Activated CD4-positive, CD25-positive, alpha-beta regulatory T cell treated with anti-CD3 and anti-CD28 coated beads, Interleukin-2, amount 50 U/mL, for 72 hours (primary cell): ENCODE measurements around the gene ITPK1.
"Not testable (repeated sequence)": the region's sequence is repeated elsewhere in the genome, so short reads cannot be mapped to it uniquely, and the experiment has no call there.

Experiments used
- DNase-seq: peaks from one replicate; pipeline ENCODE4 v3.0.0; 2021

ITPK1 gene

DNA sequence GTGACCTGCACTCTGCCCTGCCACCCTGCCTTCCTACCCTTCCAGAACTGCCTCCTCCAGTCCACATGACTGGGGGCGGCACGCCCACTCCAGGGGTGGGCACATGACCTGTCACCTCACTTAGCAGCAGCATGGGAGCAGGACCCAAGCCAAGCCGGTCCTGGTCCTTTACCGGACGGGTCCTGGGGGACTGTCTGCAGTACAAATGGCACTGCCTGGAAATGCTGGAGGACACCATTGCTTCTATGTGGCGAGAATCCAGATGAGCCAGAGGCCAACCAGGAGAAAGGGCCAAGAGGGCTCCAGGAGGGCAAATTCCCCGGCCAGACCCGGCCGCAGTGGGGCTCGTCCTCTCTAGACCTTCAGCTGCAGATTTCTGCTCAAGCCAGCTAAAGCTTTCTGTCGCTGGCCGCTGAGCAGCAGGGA is 33.1 kb downstream of the ITPK1 start:
- no peak for DNase-seq

DNA sequence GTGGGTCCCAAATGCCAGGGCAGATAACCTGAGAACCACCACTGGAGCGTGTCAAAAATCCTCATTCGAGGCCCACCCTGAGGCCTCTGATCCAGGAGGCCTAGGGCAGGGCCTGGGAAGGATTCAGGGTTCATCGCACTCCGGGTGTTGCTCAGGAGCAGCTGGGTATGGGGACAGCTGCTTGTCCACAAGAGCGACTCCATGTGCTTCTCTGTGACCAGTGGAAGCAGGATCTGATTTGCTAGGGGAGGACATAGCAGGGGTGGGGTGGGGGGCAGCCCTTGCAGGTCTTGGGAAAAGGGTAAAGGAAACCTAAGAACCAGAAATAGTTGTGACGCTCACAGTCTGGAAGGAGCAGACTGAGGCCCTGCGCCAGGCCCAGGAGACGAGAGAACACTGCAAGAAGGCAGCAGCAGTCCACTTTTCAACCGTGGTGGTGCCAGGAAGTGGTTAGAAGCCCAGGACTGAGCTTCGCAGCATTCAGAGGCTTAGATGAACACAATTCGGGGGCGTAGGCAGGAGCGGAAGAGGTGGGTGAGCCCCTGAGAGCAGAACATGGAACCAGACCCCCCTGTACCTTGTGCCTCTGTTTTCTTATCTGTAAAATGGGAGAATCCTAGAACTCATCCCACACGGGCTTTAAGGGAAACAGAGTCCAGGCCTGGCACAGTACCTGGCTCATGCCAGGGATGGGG is 33.7 kb downstream of the ITPK1 start:
- no peak for DNase-seq

DNA sequence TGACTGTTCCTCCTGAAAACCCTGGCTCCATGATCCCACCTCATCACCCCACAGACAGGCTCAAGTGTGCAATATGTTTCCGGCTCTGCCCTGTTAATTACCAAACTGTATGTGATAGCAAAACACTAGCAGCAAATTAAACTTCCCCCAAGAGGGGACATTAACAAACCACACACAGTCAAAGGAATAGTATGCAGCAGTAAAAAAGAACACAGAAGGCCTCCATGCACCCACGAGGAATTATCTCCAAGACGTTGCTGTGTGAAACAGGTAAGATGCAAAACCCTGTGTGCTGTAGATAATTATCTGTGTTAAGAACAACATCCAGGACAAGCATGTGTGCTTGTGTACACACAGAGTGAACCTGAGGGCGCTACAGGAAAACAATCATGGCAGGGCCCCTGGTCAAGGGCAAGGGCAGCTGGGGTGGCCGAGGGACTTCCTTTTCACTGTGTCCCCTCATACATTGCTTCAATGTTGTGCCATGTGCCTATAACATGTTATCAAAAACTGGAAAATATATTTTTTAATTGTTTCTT is 35.8 kb downstream of the ITPK1 start:
- DNase-seq = no peak

DNA sequence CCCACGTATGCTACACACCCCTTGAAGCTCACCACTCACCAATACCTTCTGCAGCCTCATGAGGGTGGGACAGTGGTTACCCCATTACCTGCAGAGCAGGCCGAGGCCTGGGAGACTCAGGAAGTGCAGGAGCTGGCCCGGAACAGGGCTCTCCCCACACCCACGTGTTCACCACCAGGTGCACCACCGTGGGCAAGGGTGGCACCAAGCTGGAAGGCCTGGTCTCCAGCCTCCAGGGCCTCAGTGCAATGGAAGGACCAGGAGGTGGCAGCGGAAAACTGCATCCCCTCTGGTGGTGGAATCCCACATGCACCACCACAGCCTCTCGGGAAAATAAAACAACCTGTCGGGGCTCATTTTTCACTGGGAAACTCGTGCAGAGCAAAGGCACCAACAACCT is 36.4 kb downstream of the ITPK1 start:
- no peak for DNase-seq

DNA sequence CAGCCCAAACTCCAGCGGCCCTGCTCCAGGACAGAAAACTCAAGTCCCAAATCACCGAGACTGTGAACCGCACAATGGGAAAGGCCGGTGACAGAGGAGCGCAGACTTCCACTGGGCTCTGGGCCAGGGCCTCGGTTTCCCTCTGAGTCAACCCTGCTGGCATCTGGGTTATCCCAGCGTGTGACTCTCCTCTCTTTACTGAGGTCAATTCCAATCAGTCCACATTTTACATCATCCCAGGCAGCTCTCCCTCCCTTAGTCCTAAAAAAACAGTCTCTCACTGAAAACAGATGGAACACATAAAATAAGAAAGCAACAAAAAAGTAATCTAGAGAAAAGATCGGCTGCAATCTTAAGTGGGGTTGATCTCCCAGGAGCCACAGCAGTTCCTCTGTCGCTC is 36.9 kb downstream of the ITPK1 start:
- DNase-seq = no peak

DNA sequence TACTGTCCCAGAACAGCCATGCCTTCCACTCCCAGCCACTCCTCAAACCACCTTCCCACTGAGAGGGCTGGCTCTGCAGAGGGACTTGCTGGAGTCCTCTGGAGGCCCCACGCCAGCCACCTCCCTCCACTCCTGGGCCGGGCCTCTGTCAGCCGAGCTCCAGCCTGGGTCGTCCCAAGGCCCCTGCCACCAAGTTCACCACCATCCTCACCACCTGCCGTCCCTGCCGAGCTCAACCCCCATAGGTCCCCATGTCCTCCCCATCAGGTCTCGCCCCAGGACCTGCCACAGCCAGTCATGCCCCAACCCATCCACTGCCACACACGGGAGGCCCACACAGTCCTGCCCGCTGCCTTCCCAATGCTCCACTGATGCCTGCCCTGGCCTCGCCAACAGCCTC is 39.0 kb downstream of the ITPK1 start:
- DNase-seq = no peak

DNA sequence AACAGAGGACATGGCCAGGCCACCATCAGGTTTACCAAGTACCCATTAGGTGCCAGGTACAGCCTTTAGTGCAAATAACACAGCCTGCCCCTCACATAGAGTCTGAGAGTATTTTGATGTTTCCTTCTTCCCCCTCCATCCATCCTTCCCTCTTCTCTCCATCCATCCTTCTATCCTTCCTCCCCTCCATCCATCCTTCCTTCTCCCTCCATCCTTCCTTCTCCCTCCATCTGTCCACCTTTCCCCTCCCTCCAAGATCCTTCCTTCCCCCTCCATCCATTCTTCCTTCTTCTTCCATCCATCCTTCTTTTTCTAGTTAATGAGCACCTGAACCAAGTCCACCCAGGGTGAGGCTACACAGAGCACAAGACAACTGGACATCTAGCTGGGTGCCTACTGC is 39.8 kb downstream of the ITPK1 start:
- no peak for DNase-seq

DNA sequence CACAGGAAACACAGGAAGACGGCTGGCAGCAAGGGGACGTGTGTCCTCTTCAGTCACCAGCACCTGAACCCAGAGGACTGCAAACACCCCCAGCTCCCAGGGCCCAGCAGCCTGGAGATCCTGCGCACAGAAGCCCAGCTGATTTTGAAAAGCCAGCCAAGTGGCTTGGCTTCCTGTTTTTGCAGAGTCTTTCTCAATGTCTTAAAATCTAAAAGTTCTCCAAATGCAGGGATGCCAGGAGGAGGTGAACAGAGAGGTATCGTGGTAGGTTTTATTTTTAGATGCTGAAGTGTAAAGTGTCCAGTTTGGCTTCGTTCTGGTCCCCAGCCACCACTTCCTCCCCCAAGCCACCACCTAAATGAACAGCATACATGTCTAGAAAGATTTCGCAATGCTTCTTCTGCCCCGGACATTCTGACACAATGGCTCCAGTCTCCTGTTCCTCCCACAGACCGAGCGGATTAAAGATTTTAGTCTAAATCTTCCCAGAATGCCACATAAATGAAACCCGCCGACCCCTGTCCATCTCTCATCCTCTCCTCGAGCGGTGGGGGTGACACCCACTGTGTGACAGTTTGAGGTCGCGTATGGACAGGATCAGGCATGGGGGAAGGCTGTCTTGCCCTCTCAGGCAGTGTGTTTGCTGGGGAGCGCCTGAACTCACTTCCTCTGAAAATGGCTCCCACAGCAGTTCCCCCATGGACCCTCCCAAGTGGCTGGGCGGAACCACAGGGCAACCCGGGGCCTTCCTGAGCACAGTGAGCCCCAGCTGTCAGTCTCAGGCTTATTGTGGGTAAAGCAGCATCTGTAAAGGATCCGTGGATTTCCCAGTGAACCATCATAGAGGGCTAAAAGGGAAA is 41.6 kb downstream of the ITPK1 start:
- DNase-seq = no peak

DNA sequence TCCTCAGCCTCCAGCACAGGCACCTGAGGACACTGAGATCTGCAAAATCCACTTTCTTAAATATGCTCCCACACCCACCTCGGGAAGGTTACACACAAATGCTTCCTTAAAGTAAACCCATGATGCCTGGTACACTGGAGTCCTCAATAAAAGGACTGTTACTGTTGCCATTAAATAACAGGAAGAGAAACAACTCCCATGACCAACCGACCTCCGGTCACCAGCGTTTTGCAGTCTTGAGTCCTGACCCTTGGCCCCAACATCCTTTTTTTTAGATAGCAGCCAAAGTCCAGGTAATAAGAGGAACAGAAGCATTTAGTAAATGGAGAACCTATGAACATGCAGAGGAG is 42.4 kb downstream of the ITPK1 start:
- no peak for DNase-seq

DNA sequence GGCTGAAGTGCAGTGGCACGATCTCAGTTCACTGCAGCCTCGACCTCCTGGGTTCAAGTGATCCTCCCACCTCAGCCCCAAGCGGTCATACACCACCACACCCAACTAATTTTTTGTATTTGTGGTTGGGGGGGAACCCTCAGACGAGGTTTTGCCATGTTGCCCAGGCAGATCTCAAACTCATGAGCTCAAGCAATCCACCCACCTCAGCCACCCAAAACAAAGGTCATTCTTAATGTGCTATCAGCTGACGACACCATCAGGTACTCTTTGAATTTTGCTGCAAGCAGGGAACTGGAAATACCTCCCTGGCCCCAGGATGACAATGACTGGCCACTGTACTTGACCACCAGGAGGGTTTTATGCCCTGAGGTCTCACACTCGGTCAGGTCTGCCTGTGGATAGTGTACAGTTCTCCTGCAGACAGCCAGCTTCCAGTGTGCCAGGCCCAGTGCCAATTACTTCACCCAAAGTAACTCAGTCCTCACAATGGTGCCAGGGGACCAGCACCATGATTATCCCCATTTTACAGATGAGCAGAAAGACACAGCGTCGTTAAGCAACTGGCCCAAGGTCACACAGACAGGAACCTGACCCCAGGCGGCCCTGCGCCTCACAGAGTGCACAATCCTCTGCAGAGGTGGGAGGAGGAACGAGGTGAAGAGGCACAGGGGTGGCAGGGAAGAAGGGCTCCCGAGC is 42.9 kb downstream of the ITPK1 start:
- DNase-seq = no peak

DNA sequence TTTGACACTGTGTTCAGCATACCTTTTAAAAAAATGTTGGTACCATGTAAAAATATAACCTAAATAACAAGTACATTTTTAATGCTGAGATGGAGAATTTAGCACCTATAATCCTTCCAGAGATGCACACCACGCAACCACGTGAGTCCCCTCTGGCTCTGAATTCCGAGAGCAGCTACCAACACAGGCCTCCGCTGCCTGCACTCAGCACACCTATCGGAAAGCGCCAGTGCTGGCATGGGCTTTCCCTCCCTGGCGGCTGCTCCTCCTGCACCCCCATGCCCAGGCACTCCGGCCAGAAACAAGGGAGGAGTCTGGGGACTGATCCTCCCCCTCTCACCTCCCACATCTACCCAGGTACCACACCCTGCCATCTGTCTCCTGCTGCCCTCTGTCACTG is 47.0 kb downstream of the ITPK1 start:
- no peak for DNase-seq

DNA sequence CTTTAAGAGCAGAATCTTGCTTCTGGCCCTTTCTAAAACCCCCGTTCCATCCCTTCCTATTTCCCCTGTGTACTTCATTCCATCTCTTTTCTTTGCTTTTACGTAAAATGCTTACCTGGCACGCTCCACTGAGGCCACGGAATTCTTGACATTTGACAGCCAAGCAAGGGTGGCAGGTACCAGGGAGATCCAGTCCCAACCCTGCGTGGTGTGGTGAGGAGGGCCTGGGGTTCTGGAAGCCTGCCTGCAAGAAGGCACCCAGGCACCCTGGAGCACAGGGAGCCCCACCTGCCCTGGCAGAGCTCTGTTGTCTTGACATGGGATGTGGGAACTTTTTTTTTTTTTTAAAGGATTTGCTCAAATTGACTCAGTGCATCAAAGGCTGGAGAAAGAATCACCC is 48.6 kb downstream of the ITPK1 start:
- DNase-seq = no peak

DNA sequence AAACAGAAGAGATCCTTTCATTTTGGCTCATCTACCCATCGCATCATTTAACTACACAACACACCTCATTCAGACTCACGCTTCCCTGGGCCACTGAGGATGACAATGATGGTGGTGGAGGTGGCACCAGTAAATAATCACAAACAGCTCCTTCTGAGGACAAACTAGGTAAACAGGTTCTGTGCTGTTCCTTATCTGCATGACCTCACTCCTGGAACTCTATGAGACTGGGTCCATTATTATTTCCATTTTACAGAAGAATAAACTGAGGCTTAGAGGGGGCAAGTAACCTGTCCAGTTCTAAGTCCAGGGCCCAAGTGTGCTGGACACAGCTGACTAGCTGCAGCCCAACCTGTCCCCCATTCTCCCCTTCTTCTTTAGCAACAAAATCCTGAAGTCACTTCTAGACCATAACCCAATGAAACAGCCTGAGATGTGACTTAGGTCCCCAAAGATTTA is 50.4 kb downstream of the ITPK1 start:
- DNase-seq = no peak

DNA sequence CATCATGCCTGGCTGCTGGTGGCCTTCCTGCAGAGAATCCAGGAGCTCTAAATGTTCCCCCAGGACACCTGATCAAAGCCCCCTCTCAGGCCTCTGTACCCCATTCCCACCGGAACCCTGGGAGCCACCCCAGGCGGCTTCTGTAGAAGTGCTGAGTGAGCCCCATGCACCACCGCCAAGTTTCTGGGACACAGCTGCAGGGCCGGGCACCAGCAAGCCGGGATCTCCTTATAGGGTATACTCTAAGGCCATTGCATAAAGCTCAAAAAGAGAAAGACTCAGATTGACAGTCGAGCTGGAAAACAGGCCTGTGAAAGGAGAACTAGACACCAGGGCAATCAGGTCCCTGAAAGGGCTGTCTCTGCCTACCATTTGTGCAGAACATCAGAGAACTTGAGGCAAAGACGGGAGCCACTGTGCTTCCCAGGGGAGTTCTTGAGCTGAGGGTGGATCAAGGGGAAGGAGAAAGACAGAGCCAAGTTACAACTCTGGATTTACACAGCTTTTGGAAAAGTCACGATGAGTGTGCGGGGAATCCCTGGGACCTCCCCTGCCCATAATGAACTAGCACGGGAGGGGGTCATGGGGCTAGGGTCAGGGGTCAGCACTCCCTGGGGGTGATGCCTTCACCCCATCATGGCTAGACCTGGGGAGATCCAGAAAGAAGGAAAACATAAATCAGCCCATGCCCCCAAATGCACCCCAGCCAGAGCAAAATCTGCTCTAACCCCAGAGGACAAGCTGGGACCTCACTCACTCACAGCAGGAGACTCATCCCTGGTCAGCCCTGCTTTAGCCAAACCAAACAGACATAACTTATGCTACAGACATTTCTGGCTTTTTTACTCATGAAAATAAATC is 51.1 kb downstream of the ITPK1 start:
- DNase-seq = no peak

DNA sequence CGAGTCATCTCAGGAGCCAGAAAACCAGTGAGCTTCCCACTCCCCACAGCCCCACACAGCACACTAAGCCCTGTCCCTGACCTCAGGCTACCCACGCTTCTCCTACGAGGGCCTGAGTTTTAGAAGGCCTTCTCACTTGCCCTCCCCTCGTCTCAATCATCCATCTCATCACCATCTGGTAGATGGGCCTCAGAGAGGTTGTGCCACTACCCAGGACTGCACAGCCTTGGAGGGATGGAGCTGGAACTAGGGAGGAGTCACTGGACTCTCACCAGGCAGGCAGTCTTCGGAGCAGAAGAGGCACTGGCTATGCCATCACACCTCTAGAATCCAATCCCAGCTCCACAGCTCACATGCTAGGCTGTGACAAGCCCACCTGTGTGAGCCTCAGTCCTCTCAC is 52.3 kb downstream of the ITPK1 start:
- no peak for DNase-seq

DNA sequence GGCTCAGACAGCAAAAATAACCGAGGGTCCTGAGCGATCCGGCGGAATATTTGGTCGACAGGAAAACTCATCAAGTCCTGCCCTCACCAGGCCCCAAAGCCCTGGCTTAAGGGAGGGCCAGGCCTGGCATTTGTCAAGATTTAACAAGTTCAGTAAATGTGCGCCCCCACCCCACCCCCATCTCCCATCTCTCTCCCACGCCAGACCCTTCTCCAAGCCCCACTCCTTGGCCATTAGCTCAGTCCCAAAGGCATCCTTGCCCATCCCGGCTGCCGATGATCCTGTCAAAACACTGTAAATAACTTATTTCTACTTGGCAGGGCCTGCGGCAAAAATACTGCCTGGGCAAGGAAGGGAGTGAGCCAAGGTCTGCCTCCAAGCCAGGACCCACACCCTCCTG is 52.8 kb downstream of the ITPK1 start:
- DNase-seq = no peak

DNA sequence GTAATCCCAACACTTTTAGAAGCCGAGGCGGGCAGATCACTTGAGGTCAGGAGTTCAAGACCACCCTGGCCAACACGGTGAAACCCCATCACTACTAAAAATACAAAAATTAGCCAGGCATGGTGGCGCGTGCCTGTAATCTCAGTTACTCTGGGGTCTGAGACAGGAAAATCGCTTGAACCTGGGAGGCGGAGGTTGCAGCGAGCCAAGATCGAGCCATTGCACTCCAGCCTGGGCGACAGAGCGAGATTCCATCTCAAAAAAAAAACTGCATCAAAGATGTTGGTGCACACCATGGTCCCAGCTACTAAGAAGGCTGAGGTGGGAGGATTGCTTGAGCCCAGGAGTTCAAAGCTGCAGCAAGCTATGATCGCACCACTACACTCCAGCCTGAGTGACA is 53.7 kb downstream of the ITPK1 start:
- not testable (repeated sequence) for DNase-seq

DNA sequence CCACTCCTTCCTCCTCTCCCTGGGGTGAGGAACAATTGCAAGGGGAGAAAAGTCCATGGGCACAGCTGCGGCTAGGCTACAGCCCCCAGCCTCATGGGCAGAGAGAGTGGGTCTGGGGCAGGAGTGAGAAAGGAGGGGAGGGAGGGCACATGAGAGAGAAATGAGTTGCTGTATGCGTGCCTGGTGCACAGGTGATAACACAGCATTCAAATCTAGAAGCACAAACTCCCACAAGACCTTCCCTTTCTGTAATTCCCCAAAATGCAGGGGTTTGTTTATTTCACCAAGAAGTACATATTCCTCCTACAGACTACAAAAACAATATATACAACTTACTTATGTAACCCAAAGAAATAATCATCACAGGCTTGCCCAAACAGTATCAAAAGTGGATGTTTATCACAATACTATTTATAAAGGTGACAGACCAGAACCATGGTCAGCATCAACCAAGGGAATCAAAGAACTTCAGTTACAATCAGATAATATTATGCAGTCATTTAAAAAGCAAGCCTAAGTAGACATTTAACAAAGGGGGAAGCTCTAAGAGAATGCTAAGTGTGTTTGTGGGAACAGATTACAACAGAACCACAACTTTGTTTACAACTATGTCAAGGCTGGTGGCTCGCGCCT is 54.2 kb downstream of the ITPK1 start:
- DNase-seq = no peak

DNA sequence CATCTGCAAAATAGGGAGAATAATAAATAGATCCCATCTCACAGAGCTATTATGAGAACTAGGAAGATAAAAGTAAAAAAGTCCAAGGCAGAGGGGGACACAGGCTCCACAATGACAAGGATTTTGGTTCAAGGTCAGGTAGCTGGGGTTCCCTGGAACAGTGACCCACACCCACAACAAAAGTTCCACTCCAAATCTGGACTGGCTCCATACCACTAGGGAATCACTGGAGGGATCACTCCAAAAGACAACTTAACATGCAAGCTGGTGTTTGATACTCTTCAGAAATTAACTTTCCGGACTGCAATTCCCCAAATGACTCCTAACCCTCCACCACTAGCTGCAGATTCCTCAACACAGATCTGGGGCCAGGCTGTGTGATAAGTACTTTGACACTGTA is 54.9 kb downstream of the ITPK1 start:
- no peak for DNase-seq

DNA sequence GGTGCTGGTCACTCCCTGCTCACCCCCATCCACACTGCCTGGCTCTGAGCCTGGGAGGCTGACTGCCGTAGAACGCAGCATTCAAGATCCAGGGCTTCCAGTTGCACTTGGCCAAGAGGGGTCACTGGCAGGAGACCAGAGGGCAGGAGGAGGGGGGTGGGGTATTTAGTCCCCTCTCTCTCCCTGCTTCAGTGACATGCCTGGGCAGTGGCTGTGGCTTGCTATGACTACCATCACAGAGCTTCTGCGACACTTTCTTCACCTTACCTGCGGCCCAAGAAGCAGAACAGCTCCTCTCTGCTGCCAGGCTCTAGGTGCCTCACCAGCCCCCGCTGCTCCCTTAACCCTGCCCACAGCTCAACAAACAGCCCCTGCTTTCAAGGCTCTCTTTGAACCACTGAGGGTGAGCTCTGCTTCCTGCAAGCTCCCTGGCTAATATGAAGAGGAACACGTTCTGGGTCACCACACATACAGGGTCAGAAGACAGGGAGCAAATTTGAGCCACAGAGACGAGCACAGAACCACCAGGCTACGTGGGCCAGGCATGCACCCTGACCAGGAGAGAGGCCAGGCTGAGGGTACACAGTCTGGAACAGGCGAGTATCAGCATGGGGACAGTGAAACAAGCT is 55.7 kb downstream of the ITPK1 start:
- DNase-seq = no peak

DNA sequence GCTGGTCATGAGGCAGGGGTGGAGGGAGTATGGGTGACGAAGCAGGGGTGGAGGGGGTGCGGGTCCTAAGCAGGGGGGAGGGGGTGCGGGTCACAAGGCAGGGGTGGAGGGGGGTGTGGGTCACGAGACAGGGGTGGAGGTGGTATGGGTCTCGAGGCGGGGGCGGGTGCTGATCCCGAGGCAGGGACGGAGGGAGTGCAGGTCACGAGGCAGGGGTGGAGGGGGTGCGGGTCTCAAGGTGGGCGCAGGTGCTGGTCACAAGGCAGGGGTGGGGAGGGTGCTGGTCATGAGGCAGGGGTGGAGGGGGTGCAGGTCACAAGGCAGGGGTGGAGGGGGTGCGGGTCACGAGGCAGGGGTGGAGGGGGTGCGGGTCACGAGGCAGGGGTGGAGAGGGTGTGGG is 56.5 kb downstream of the ITPK1 start:
- DNase-seq = no peak
